DND-41 (cell line): Measurements from ENCODE around the gene C16orf95.

ENCODE experiments used
- ATAC-seq: fragments of 200-7000 bp; cut with Tn5 transposase; 3 replicates; pipeline ENCODE4 v1.9.1; 2021; ENCODE audit warnings: low read depth; ENCODE audit not compliant: insufficient read depth
- DNase-seq: peaks from one replicate; pipeline ENCODE4 v3.0.0-alpha.2; 2020
- H2AFZ ChIP-seq: 2 replicates; pipeline ENCODE4 v1.6.0; 2012; ENCODE audit warnings: low read depth, low read length
- H3K27ac ChIP-seq: 2 replicates; pipeline ENCODE4 v1.5.1; 2012; ENCODE audit warnings: low read length, inconsistent platforms
- H3K27me3 ChIP-seq: fragments of 200-600 bp; sonication (generic); 2 replicates; pipeline ENCODE4 v1.6.0; 2012; ENCODE audit warnings: low read length, mild to moderate bottlenecking, inconsistent platforms; ENCODE audit not compliant: insufficient read depth, poor library complexity
- H3K36me3 ChIP-seq: 2 replicates; pipeline ENCODE4 v1.5.1; 2012; ENCODE audit warnings: low read length, inconsistent platforms; ENCODE audit not compliant: insufficient read depth
- H3K4me1 ChIP-seq: 2 replicates; pipeline ENCODE4 v1.5.1; 2012; ENCODE audit warnings: mild to moderate bottlenecking, low read length; ENCODE audit not compliant: insufficient read depth
- H3K4me2 ChIP-seq: 2 replicates; pipeline ENCODE4 v1.6.0; 2012; ENCODE audit warnings: mild to moderate bottlenecking, moderate library complexity, low read length, inconsistent platforms; ENCODE audit not compliant: insufficient read depth
- H3K4me3 ChIP-seq, 2 experiments: fragments of 200-600 bp in 1 of 2; shearing (Covaris generic) in 1 of 2; 2 replicates each; pipeline ENCODE4 v1.5.1; 2012 to 2016; ENCODE audit warnings: inconsistent platforms in 2 of 2, low read length in 2 of 2, mild to moderate bottlenecking in 2 of 2, low read depth in 1 of 2, moderate library complexity in 1 of 2
- H3K79me2 ChIP-seq: 2 replicates; pipeline ENCODE4 v1.6.0; 2012; ENCODE audit warnings: low read length, inconsistent platforms; ENCODE audit not compliant: insufficient read depth
- H3K9ac ChIP-seq: 2 replicates; pipeline ENCODE4 v1.6.0; 2012; ENCODE audit warnings: low read depth, mild to moderate bottlenecking, inconsistent platforms, low read length, moderate library complexity
- H3K9me3 ChIP-seq: 2 replicates; pipeline ENCODE4 v1.5.1; 2012; ENCODE audit warnings: low read length, moderate library complexity, mild to moderate bottlenecking, inconsistent platforms; ENCODE audit not compliant: insufficient read depth, severe bottlenecking
- H4K20me1 ChIP-seq: 2 replicates; pipeline ENCODE4 v1.6.0; 2012; ENCODE audit warnings: low read length; ENCODE audit not compliant: insufficient read depth
- EZH2 ChIP-seq: IDR thresholded peaks from 3 replicates; pipeline ENCODE4 v1.6.1; 2012; ENCODE audit warnings: borderline replicate concordance, low read depth, mild to moderate bottlenecking, moderate library complexity, low read length, inconsistent platforms; ENCODE audit not compliant: severe bottlenecking
- TF ChIP-seq, protein P1 (sequence below): IDR thresholded peaks from 2 replicates; pipeline ENCODE4 v1.5.1; 2012; ENCODE audit warnings: borderline replicate concordance, low read length, moderate library complexity, mild to moderate bottlenecking; ENCODE audit not compliant: poor library complexity, severe bottlenecking; ENCODE audit errors: extremely low read depth

The C16orf95 gene

DNA sequence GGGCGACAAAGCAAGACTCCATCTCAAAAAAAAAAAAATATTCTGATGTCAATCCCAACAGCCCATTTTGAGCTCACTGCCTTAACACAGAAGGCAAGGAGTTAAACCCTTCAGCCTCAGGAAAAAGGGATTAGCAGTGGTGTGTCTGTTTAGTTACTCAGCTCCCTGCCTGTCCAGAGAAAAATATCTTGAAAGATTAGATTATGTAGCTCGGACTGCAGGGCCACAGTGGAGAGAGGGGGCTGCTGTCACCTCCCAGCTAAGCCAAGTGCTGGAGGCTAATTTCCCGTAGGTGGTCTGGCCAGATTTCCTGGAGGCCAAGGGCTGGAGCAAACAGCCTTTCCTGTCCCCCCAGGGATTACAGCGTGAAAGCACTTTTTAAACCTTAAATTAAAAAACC lies 50.3 kb downstream of the C16orf95 start:
- H2AFZ ChIP-seq, result no peak overlapping the region
- no peak for DNase-seq
- H3K36me3 ChIP-seq, result no peaks in the 10 kb centered on the region
- H3K4me3 ChIP-seq, result no peak overlapping the region
- no peaks in the 10 kb centered on the region for H3K9me3 ChIP-seq
- H3K27ac ChIP-seq, result no peak overlapping the region
- H4K20me1 ChIP-seq, result no peaks in the 10 kb centered on the region
- H3K79me2 ChIP-seq, result no peaks in the 10 kb centered on the region
- no peak for ATAC-seq
- H3K4me1 ChIP-seq, result no peaks in the 10 kb centered on the region
- no peak overlapping the region for H3K9ac ChIP-seq
- TF ChIP-seq, protein P1, sequence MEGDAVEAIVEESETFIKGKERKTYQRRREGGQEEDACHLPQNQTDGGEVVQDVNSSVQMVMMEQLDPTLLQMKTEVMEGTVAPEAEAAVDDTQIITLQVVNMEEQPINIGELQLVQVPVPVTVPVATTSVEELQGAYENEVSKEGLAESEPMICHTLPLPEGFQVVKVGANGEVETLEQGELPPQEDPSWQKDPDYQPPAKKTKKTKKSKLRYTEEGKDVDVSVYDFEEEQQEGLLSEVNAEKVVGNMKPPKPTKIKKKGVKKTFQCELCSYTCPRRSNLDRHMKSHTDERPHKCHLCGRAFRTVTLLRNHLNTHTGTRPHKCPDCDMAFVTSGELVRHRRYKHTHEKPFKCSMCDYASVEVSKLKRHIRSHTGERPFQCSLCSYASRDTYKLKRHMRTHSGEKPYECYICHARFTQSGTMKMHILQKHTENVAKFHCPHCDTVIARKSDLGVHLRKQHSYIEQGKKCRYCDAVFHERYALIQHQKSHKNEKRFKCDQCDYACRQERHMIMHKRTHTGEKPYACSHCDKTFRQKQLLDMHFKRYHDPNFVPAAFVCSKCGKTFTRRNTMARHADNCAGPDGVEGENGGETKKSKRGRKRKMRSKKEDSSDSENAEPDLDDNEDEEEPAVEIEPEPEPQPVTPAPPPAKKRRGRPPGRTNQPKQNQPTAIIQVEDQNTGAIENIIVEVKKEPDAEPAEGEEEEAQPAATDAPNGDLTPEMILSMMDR, result no peak
- no peak for TF ChIP-seq EZH2
- H3K4me2 ChIP-seq, result no peak overlapping the region
- H3K27me3 ChIP-seq, result no peaks in the 10 kb centered on the region

DNA sequence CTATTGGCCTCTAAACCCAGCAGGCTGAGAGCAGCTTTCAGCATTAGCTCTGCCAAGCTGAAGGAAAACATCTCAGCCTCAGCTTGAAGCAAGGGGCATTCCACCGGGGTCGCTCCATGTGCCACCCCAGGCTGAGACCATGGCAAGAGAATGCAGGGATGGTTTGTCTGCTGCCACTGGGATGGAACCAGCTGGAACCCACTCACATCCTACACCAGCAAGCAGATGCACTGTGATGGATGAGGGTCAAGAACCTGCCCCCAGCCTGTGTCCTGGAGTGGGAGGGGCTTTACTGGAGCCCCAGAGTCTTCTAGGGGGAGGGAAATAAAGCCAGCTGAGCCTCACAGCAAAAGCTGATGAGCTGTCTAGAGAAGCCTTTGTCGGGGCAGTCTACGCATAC lies 51.9 kb downstream of the C16orf95 start:
- Histone ChIP-seq H3K79me2 (no peaks in the 10 kb centered on the region), H3K36me3 (no peaks in the 10 kb centered on the region), H3K27me3 (no peaks in the 10 kb centered on the region), H3K9ac (no peak overlapping the region), H3K9me3 (no peaks in the 10 kb centered on the region), H4K20me1 (no peaks in the 10 kb centered on the region), H2AFZ (no peak overlapping the region), H3K4me2 (no peak overlapping the region), H3K4me1 (no peaks in the 10 kb centered on the region), H3K27ac (no peak overlapping the region), H3K4me3 (no peak overlapping the region)
- DNase-seq, result no peak
- TF ChIP-seq, protein P1, result no peak
- no peak for TF ChIP-seq EZH2
- ATAC-seq, result no peak

DNA sequence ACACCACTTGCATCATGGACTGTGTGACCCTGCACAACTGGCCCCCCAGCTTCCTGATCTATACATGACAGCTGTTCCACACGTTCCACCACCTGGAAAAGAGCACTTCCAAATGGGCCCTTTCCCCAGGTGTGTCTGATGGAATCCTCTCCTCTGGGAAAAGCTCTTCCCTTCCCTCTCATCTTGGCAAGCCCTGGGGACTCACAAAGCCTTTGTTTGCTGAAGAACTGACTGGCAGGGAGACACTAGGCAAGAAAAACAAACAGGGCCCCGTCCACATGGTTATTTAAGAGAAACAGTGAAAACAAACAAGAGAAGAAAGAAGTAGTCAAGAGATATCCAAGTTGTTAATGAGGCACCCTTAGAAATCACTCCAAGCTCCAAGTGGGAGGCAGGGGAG lies 52.6 kb downstream of the C16orf95 start:
- Histone ChIP-seq H3K36me3 (no peaks in the 10 kb centered on the region), H3K9ac (no peak overlapping the region), H3K4me1 (no peaks in the 10 kb centered on the region), H4K20me1 (no peaks in the 10 kb centered on the region), H3K27ac (no peak overlapping the region), H3K79me2 (no peaks in the 10 kb centered on the region), H3K4me3 (no peak overlapping the region), H3K27me3 (no peaks in the 10 kb centered on the region), H3K4me2 (no peak overlapping the region), H3K9me3 (no peaks in the 10 kb centered on the region), H2AFZ (no peak overlapping the region)
- ATAC-seq (no peak), DNase-seq (no peak)
- TF ChIP-seq EZH2, result no peak
- TF ChIP-seq, protein P1, result no peak
